IMR-90 (cell line): ENCODE measurements around the gene EPOP. TPM values are rescaled to one million over a fixed set of nuclear protein-coding genes. Genes with fewer than 3 reads are reported as not detected.

Experiments used
- ATAC-seq: fragments of 200-7000 bp; cut with Tn5 transposase; 2 replicates; pipeline ENCODE4 v1.9.1; 2020; ENCODE audit warnings: low read depth, mild to moderate bottlenecking, moderate library complexity
- BruUV-seq: library from RNA; stranded (reverse); fragments of 400-500 nt; replicated peaks from 2 replicates; lab custom pipeline; 2021; lab: Mats Ljungman, UMichigan
- CTCF ChIA-PET: fragments of 300-600 bp; formaldehyde crosslinking; extraction: SDS; loops from one replicate; lab custom pipeline; 2021; ENCODE audit warnings: antibody characterized with exemption; lab: Yijun Ruan, JAX
- POLR2A ChIA-PET: fragments of 300-600 bp; sonication (Branson Sonifier 250); formaldehyde crosslinking; loops from one replicate; lab custom pipeline; 2022; ENCODE audit warnings: antibody characterized with exemption; ENCODE audit not compliant: unreplicated experiment; lab: Charles Lee
- DNase-seq: peaks from one replicate; pipeline ENCODE4 v3.0.0; 2013
- H2AFZ ChIP-seq: replicated peaks from 2 replicates; pipeline ENCODE3; 2013; ENCODE audit warnings: low read length, mild to moderate bottlenecking; ENCODE audit not compliant: poor library complexity
- H2AK5ac ChIP-seq: 2 replicates; pipeline ENCODE4 v1.6.1; 2013; ENCODE audit warnings: low read depth, low read length, inconsistent platforms
- H2AK9ac ChIP-seq: replicated peaks from 2 replicates; pipeline ENCODE3; 2013; ENCODE audit warnings: mild to moderate bottlenecking, low read depth, low read length, moderate library complexity; ENCODE audit not compliant: poor library complexity
- H2BK120ac ChIP-seq: 2 replicates; pipeline ENCODE4 v1.6.1; 2013; ENCODE audit warnings: low read depth, low read length, inconsistent platforms
- H2BK15ac ChIP-seq: 3 replicates; pipeline ENCODE4 v1.6.1; 2013; ENCODE audit warnings: low read depth, low read length, inconsistent platforms
- H2BK20ac ChIP-seq: 2 replicates; pipeline ENCODE4 v1.6.1; 2013; ENCODE audit warnings: low read depth, mild to moderate bottlenecking, inconsistent platforms, low read length, moderate library complexity
- H2BK5ac ChIP-seq: 2 replicates; pipeline ENCODE4 v1.6.1; 2013; ENCODE audit warnings: mild to moderate bottlenecking, low read depth, low read length, inconsistent platforms; ENCODE audit not compliant: poor library complexity, severe bottlenecking
- H3K14ac ChIP-seq: replicated peaks from 2 replicates; pipeline ENCODE4 v1.6.1; 2013; ENCODE audit warnings: low read depth, low read length, inconsistent platforms
- H3K18ac ChIP-seq: 2 replicates; pipeline ENCODE4 v1.6.1; 2013; ENCODE audit warnings: low read depth, low read length, control low read depth
- H3K23ac ChIP-seq: 2 replicates; pipeline ENCODE4 v1.6.1; 2013; ENCODE audit warnings: low read depth, low read length, inconsistent platforms
- H3K27ac ChIP-seq: 2 replicates; pipeline ENCODE4 v1.5.1; 2013; ENCODE audit warnings: mild to moderate bottlenecking, control low read depth, low read length; ENCODE audit not compliant: insufficient read depth
- H3K27me3 ChIP-seq: 2 replicates; pipeline ENCODE4 v1.6.1; 2013; ENCODE audit warnings: low read length; ENCODE audit not compliant: control insufficient read depth, insufficient read depth
- H3K36me3 ChIP-seq: 2 replicates; pipeline ENCODE4 v1.6.1; 2013; ENCODE audit warnings: low read length, mixed read lengths; ENCODE audit not compliant: control insufficient read depth, insufficient read depth
- H3K4ac ChIP-seq: 2 replicates; pipeline ENCODE4 v1.6.1; 2013; ENCODE audit warnings: low read depth, low read length, inconsistent platforms
- H3K4me1 ChIP-seq: 2 replicates; pipeline ENCODE4 v1.6.1; 2013; ENCODE audit warnings: low read length, mixed read lengths; ENCODE audit not compliant: control insufficient read depth, insufficient read depth
- H3K4me2 ChIP-seq: 2 replicates; pipeline ENCODE4 v1.6.1; 2013; ENCODE audit warnings: low read depth, mild to moderate bottlenecking, control low read depth, low read length, moderate library complexity
- H3K4me3 ChIP-seq: 2 replicates; pipeline ENCODE4 v1.5.1; 2013; ENCODE audit warnings: low read depth, mild to moderate bottlenecking, control low read depth, low read length, moderate library complexity; ENCODE audit not compliant: insufficient read depth
- H3K56ac ChIP-seq: 2 replicates; pipeline ENCODE4 v1.6.1; 2013; ENCODE audit warnings: low read length, inconsistent platforms; ENCODE audit not compliant: insufficient read depth; ENCODE audit errors: extremely low read depth
- H3K79me1 ChIP-seq, 2 experiments: 2 replicates each; pipeline ENCODE4 v1.6.1; 2013; ENCODE audit warnings: low read length in 2 of 2, inconsistent platforms in 1 of 2, low read depth in 1 of 2
- H3K9ac ChIP-seq: 2 replicates; pipeline ENCODE4 v1.6.1; 2013; ENCODE audit warnings: low read depth, low read length, control low read depth
- H3K9me1 ChIP-seq: 2 replicates; pipeline ENCODE4 v1.6.1; 2013; ENCODE audit warnings: low read length, inconsistent platforms; ENCODE audit not compliant: insufficient read depth
- H3K9me3 ChIP-seq: 2 replicates; pipeline ENCODE4 v1.6.1; 2013; ENCODE audit warnings: low read length; ENCODE audit not compliant: control insufficient read depth, insufficient read depth
- H4K20me1 ChIP-seq: 2 replicates; pipeline ENCODE4 v1.6.1; 2013; ENCODE audit warnings: low read length, inconsistent platforms; ENCODE audit not compliant: insufficient read depth
- H4K5ac ChIP-seq: 2 replicates; pipeline ENCODE4 v1.6.1; 2013; ENCODE audit warnings: mild to moderate bottlenecking, low read depth, low read length, control low read depth
- H4K8ac ChIP-seq, 2 experiments: 2 replicates each; pipeline ENCODE4 v1.6.1; 2013; ENCODE audit warnings: low read depth in 2 of 2, low read length in 2 of 2, control low read depth in 1 of 2, inconsistent platforms in 1 of 2
- H4K91ac ChIP-seq: 2 replicates; pipeline ENCODE4 v1.6.1; 2013; ENCODE audit warnings: low read depth, low read length, inconsistent platforms; ENCODE audit not compliant: insufficient read depth
- NFE2L2 ChIP-seq: fragments of 150-350 bp; IDR thresholded peaks from 2 replicates; pipeline ENCODE4 v1.6.1; 2016; ENCODE audit warnings: low read depth, mild to moderate bottlenecking, low read length
- SMC3 ChIP-seq: fragments of 150-350 bp; IDR thresholded peaks from 2 replicates; pipeline ENCODE4 v1.6.1; 2016; ENCODE audit warnings: low read depth, mild to moderate bottlenecking, antibody characterized with exemption, low read length, moderate library complexity
- USF2 ChIP-seq: fragments of 150-350 bp; IDR thresholded peaks from 2 replicates; pipeline ENCODE4 v1.6.1; 2017; ENCODE audit warnings: mild to moderate bottlenecking, antibody characterized with exemption, low read length, low read depth
- WGBS, 2 experiments: methylation state at CpG; one replicate each; pipeline versions ENCODE4 v1.1.5 to v1.1.7; 2013; ENCODE audit warnings: missing lambda C conversion rate in 2 of 2; ENCODE audit not compliant: insufficient read length in 1 of 2; ENCODE audit errors: extremely low coverage in 2 of 2; 5-methylcytosine and 5-hydroxymethylcytosine counted together
- dilution Hi-C: fragments of 300-500 bp; cut with HindIII; formaldehyde crosslinking; loops from one replicate; pipeline ENCODE4 v1.14.3; 2018; ENCODE audit warnings: low sequenced_read_pairs; ENCODE audit not compliant: unreplicated experiment
- in situ Hi-C: fragments of 300-500 bp; cut with MboI; formaldehyde crosslinking; loops from 3 replicates; pipeline ENCODE4 v1.14.3; 2019; ENCODE audit warnings: low sequenced_read_pairs, inconsistent platforms, mixed read lengths
- intact Hi-C: fragments of 100-400 bp; cut with micrococcal nuclease; formaldehyde crosslinking; loops from 2 replicates; pipeline ENCODE4 v1.10.0; 2022
- polyA plus RNA-seq, 3 experiments: library from polyadenylated mRNA; depleted of rRNA; stranded (reverse); fragments of >200 nt; gene quantifications; 2 replicates each; pipeline ENCODE4 v1.2.3, GENCODE V29; 2012; ENCODE audit warnings: low replicate concordance in 1 of 3
- total RNA-seq: library from RNA; depleted of rRNA; stranded (reverse); fragments of >200 nt; gene quantifications from 2 replicates; pipeline ENCODE4 v1.2.3, GENCODE V29; 2012

EPOP gene
- total and polyA plus RNA-seq, 2 of the 4 experiments (the other 2 are of a cell fraction): 0.36 to 0.82 TPM

- no peak overlapping the region for H4K8ac ChIP-seq
- H2AFZ ChIP-seq: peak overlapping the region; percentile 3
- no peak overlapping the region for H3K23ac ChIP-seq
- H3K36me3 ChIP-seq: no peaks in the 10 kb centered on the region
- no peak for DNase-seq
- H4K91ac ChIP-seq: no peak overlapping the region
- H2BK15ac ChIP-seq: no peak overlapping the region
- intact Hi-C loops (no loop called here), dilution Hi-C loops (no loop called here), in situ Hi-C loops (no loop called here)
- H2BK120ac ChIP-seq: no peak overlapping the region
- ATAC-seq: no peak
- no peaks in the 10 kb centered on the region for H3K9me3 ChIP-seq
- no peaks in the 10 kb centered on the region for H4K20me1 ChIP-seq
- no TSS peak for BruUV-seq
- H2AK9ac ChIP-seq: peak overlapping the region; percentile 33
- no peak overlapping the region for H3K18ac ChIP-seq
- POLR2A ChIA-PET: no interaction called here
- H2AK5ac ChIP-seq: no peak overlapping the region
- H3K56ac ChIP-seq: no peak overlapping the region
- H4K5ac ChIP-seq: no peak overlapping the region
- no peak overlapping the region for H2BK20ac ChIP-seq
- no peak overlapping the region for H3K9ac ChIP-seq
- TF ChIP-seq USF2 (no peak), NFE2L2 (no peak), SMC3 (no peak)
- no peak overlapping the region for H3K14ac ChIP-seq
- no peak overlapping the region for H3K27ac ChIP-seq
- CTCF ChIA-PET: no interaction called here
- peaks cover 53% of the 10 kb centered on the region for H3K27me3 ChIP-seq
- no peaks in the 10 kb centered on the region; the same call in 1 of the 2 replicates for H3K9me1 ChIP-seq
- H3K4ac ChIP-seq: no peak overlapping the region
- no peak overlapping the region for H2BK5ac ChIP-seq
- 43% methylated on average over 11 of the region's 27 CpGs; no CpG with 5 or more reads in 1 of the 2 experiments for WGBS, 2 experiments
- H3K79me1 ChIP-seq: no peaks in the 10 kb centered on the region
- no peaks in the 10 kb centered on the region for H3K4me1 ChIP-seq
- no peak overlapping the region for H3K4me3 ChIP-seq
- H3K4me2 ChIP-seq: no peak overlapping the region
These were observed 17.6 kb downstream of the EPOP start for GRCh38 chr17:38656959-38657823.
